Thyroid gland (tissue), 4 donors: ENCODE data around the gene MAP3K12.
"Not testable (repeated sequence)": the region's sequence is repeated elsewhere in the genome, so short reads cannot be mapped to it uniquely, and the experiment has no call there.

Experiments
- POLR2A ChIP-seq, 2 donors: fragments of 450-650 bp; IDR thresholded peaks; one replicate each; pipeline ENCODE4 v1.6.1; 2017; ENCODE audit warnings: antibody characterized with exemption in 2 of 2, mild to moderate bottlenecking in 2 of 2, moderate library complexity in 1 of 2
- TF ChIP-seq, protein P1 (sequence below), 6 experiments: fragments of 200-600 bp in 3 of 6; fragments of 450-650 bp in 3 of 6; sonication (generic) in 3 of 6; IDR thresholded peaks; one replicate each; pipeline ENCODE4 v1.5.1; 2016 to 2019; ENCODE audit warnings: antibody characterized with exemption in 6 of 6, mild to moderate bottlenecking in 2 of 6, inconsistent platforms in 1 of 6, moderate library complexity in 1 of 6

DNA sequence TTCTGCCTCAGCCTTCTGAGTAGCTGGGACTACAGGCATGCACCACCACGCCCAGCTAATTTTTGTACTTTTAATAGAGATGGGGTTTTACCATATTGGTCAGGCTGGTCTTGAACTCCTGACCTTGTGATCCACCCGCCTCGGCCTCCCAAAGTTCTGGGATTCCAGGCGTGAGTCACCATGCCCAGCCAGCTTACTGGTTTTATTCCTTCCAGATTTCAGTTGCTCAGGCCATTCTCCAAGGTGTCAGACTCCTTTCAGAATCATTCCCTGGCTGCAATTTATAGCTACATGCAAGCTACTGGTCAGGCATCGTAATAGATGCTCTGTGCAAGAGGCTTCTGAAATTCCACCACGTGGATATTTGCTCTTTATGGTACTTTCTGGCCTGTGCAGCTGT is 17.8 kb downstream of the MAP3K12 start:
- TF ChIP-seq, protein P1, sequence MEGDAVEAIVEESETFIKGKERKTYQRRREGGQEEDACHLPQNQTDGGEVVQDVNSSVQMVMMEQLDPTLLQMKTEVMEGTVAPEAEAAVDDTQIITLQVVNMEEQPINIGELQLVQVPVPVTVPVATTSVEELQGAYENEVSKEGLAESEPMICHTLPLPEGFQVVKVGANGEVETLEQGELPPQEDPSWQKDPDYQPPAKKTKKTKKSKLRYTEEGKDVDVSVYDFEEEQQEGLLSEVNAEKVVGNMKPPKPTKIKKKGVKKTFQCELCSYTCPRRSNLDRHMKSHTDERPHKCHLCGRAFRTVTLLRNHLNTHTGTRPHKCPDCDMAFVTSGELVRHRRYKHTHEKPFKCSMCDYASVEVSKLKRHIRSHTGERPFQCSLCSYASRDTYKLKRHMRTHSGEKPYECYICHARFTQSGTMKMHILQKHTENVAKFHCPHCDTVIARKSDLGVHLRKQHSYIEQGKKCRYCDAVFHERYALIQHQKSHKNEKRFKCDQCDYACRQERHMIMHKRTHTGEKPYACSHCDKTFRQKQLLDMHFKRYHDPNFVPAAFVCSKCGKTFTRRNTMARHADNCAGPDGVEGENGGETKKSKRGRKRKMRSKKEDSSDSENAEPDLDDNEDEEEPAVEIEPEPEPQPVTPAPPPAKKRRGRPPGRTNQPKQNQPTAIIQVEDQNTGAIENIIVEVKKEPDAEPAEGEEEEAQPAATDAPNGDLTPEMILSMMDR (IDR thresholded peaks at IDR 0.05), result not testable (repeated sequence)
- not testable (repeated sequence) for TF ChIP-seq POLR2A (IDR thresholded peaks at IDR 0.05)
